HepG2 (cell line): ENCODE measurements around the gene TTC31. TPM values are rescaled to one million over a fixed set of nuclear protein-coding genes. Genes with fewer than 3 reads are reported as not detected.

Experiments used
- CCAR2 ChIP-seq: fragments of 200-400 bp; formaldehyde crosslinking; optimal IDR thresholded peaks from 2 replicates; pipeline ENCODE3; 2018; ENCODE audit warnings: low read depth, mild to moderate bottlenecking, low read length, moderate library complexity
- ETV6 ChIP-seq: sonication (generic); formaldehyde crosslinking; conservative IDR thresholded peaks from 2 replicates; pipeline ENCODE4 v1.4.0; 2020; ENCODE audit warnings: missing genetic modification reagents
- GATAD2A ChIP-seq: IDR thresholded peaks from 2 replicates; pipeline ENCODE4 v1.6.1; 2016
- GPBP1L1 ChIP-seq: sonication (generic); formaldehyde crosslinking; IDR thresholded peaks from 2 replicates; pipeline ENCODE4 v1.5.0; 2020; ENCODE audit warnings: mild to moderate bottlenecking, missing genetic modification reagents
- IKZF5 ChIP-seq: IDR thresholded peaks from 2 replicates; pipeline ENCODE4 v1.6.1; 2018; ENCODE audit warnings: missing genetic modification reagents, mild to moderate bottlenecking, missing compliant biosample characterization
- KAT7 ChIP-seq: IDR thresholded peaks from 2 replicates; pipeline ENCODE4 v1.6.1; 2018; ENCODE audit warnings: borderline replicate concordance, missing compliant biosample characterization
- KDM5A ChIP-seq: fragments of 200-600 bp; sonication (generic); IDR thresholded peaks from 2 replicates; pipeline ENCODE4 v1.7.0; 2018; ENCODE audit warnings: antibody characterized with exemption, mild to moderate bottlenecking, low read length, borderline replicate concordance
- KLF11 ChIP-seq: IDR thresholded peaks from 2 replicates; pipeline ENCODE4 v1.6.1; 2016; ENCODE audit warnings: missing compliant biosample characterization
- NCOA2 ChIP-seq: sonication (generic); formaldehyde crosslinking; IDR thresholded peaks from 2 replicates; pipeline ENCODE4 v1.8.0; 2022; ENCODE audit warnings: inconsistent platforms
- NR2F1 ChIP-seq, 2 experiments: fragments of 450-650 bp in 1 of 2; formaldehyde crosslinking in 1 of 2; IDR thresholded peaks; 2 replicates each; pipeline versions ENCODE4 v1.5.0 to v1.6.1; 2016 to 2020; ENCODE audit warnings: mild to moderate bottlenecking in 1 of 2, missing compliant biosample characterization in 1 of 2, missing genetic modification reagents in 1 of 2, moderate library complexity in 1 of 2
- PLSCR1 ChIP-seq: sonication (generic); formaldehyde crosslinking; IDR thresholded peaks from 2 replicates; pipeline ENCODE4 v1.5.0; 2020; ENCODE audit warnings: missing genetic modification reagents, mild to moderate bottlenecking, borderline replicate concordance
- POLR2G ChIP-seq: fragments of 200-400 bp; formaldehyde crosslinking; IDR thresholded peaks from 2 replicates; pipeline ENCODE4 v1.6.1; 2018; ENCODE audit warnings: mild to moderate bottlenecking, low read depth, low read length, moderate library complexity
- RXRA ChIP-seq: sonication (generic); formaldehyde crosslinking; IDR thresholded peaks from 2 replicates; pipeline ENCODE4 v1.5.1; 2020; ENCODE audit warnings: missing genetic modification reagents
- SALL2 ChIP-seq: sonication (generic); formaldehyde crosslinking; IDR thresholded peaks from 2 replicates; pipeline ENCODE4 v1.8.1; 2023; ENCODE audit warnings: mild to moderate bottlenecking, missing genetic modification reagents, inconsistent platforms
- TCF12 ChIP-seq, 2 experiments: fragments of 450-650 bp in 1 of 2; sonication (generic) in 1 of 2; formaldehyde crosslinking in 1 of 2; IDR thresholded peaks; 2 replicates each; pipeline versions ENCODE4 v1.6.1 to v1.8.0; 2017 to 2022; ENCODE audit warnings: antibody characterized with exemption in 1 of 2, mild to moderate bottlenecking in 1 of 2, missing genetic modification reagents in 1 of 2, moderate library complexity in 1 of 2
- THAP11 ChIP-seq: IDR thresholded peaks from 2 replicates; pipeline ENCODE4 v1.6.1; 2016; ENCODE audit warnings: missing biosample characterization, missing genetic modification reagents
- TMF1 ChIP-seq: sonication (generic); formaldehyde crosslinking; IDR thresholded peaks from 2 replicates; pipeline ENCODE4 v1.8.1; 2022; ENCODE audit warnings: low read depth, missing genetic modification reagents
- ZFP37 ChIP-seq: sonication (generic); formaldehyde crosslinking; IDR thresholded peaks from 2 replicates; pipeline ENCODE4 v1.4.0; 2020; ENCODE audit warnings: missing genetic modification reagents, borderline replicate concordance
- ZNF354B ChIP-seq: sonication (generic); formaldehyde crosslinking; IDR thresholded peaks from 2 replicates; pipeline ENCODE4 v1.8.0; 2022; ENCODE audit warnings: mild to moderate bottlenecking, missing genetic modification reagents
- ZNF557 ChIP-seq: sonication (generic); formaldehyde crosslinking; IDR thresholded peaks from 2 replicates; pipeline ENCODE4 v1.4.0; 2020; ENCODE audit warnings: missing genetic modification reagents
- ZNF564 ChIP-seq: sonication (generic); formaldehyde crosslinking; IDR thresholded peaks from 2 replicates; pipeline ENCODE4 v1.8.1; 2023; ENCODE audit warnings: mild to moderate bottlenecking, missing genetic modification reagents
- ZNF720 ChIP-seq: sonication (generic); formaldehyde crosslinking; IDR thresholded peaks from 2 replicates; pipeline ENCODE4 v1.4.0; 2020; ENCODE audit warnings: missing genetic modification reagents
- ZNF816 ChIP-seq: sonication (generic); formaldehyde crosslinking; IDR thresholded peaks from 2 replicates; pipeline ENCODE4 v1.8.0; 2022; ENCODE audit warnings: missing genetic modification reagents, mild to moderate bottlenecking, borderline replicate concordance
- ZSCAN21 ChIP-seq: sonication (generic); formaldehyde crosslinking; IDR thresholded peaks from 2 replicates; pipeline ENCODE4 v1.8.0; 2022; ENCODE audit warnings: mild to moderate bottlenecking, missing genetic modification reagents, moderate library complexity, borderline replicate concordance
- polyA plus RNA-seq, 8 experiments: library from polyadenylated mRNA; depleted of rRNA in 3 of 8; stranded (reverse) in 7 of 8; unstranded in 1 of 8; fragments of >200 nt; fragmentation: Illumina TruSeq in 4 of 8; extraction: Trizol in 4 of 8; gene quantifications; 2 replicates each; pipeline versions ENCODE4 v1.2.1 to v1.2.3, GENCODE V29; 2011 to 2016; ENCODE audit warnings: low read depth in 4 of 8, missing spikeins in 1 of 8, mixed read lengths in 1 of 8; ENCODE audit not compliant: insufficient read depth in 1 of 8
- total RNA-seq, 5 experiments: library from RNA; depleted of rRNA; stranded (reverse); fragments of >200 nt; fragmentation: Illumina TruSeq; extraction: Trizol; gene quantifications; 2 replicates each; pipeline ENCODE4 v1.2.3, GENCODE V29; 2016; ENCODE audit warnings: low read depth in 1 of 5
- TF ChIP-seq, protein P1 (sequence below): sonication (generic); formaldehyde crosslinking; IDR thresholded peaks from 2 replicates; pipeline ENCODE4 v1.5.0; 2020; ENCODE audit warnings: missing genetic modification reagents, mild to moderate bottlenecking, borderline replicate concordance
- TF ChIP-seq, protein P2 (sequence below): sonication (generic); formaldehyde crosslinking; IDR thresholded peaks from 2 replicates; pipeline ENCODE4 v1.8.0; 2022; ENCODE audit warnings: missing genetic modification reagents, low read depth, mild to moderate bottlenecking, borderline replicate concordance

TTC31 gene
- total and polyA plus RNA-seq, 2 of the 13 experiments (the other 11 are each of a cell fraction or from before 2014, with no cell fraction given) = 28.3 to 39.5 TPM

DNA sequence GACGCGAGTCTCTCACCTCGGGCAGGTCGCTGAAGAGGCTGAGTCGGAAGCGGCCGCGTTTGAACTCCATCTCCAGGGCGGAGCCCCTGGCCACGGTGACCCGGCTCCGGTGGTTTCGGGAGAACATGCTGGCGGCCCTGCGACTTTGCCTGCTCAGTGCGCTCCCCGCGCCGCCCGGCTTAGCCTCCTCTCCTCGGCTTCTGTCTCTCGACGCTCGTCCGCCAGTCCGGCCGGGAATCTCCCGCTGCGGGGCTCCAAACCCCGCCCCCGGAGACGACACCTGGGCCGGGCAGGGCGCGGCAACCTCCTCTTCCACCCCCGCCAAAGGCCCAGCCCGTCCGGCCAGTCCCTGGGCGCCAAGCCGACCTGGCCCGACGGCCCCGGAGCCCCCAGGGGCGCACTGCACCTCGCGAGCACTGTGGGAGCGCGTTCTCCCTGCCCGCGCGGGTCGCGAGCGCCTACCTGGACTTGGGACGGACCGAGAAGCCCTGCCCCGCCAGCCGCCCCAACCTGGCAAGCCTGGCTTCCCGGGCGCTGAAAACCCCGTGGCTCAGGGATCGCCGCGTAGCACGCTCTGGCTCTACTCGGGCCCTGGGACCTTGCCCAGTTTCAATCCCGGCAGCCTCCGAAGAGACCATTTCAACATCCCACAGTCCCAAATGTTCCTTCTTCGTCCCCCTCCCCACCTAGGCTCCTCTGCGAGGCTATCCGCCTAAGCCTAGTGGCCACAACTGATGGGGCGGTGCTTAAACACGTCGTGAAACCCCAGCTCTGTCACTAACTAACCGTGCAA lies 41.0 kb upstream of the TTC31 start, which contains the start of gene RTKN (continued):
- TF ChIP-seq TCF12 (IDR thresholded peaks at IDR 0.05) (no peak), TCF12 (CRISPR knock-in tag; IDR thresholded peaks at IDR 0.05) (peak; percentile 65; the same call in 1 of the 2 replicates), KLF11 (CRISPR knock-in tag) (peak; percentile 94), RXRA (CRISPR knock-in tag) (peak; percentile 83; the same call in 1 of the 2 replicates), ZNF564 (CRISPR knock-in tag) (peak; percentile 37), ZFP37 (peak; percentile 71; the same call in 1 of the 2 replicates), CCAR2 (no peak), TMF1 (peak; percentile 31; the same call in 1 of the 2 replicates), SALL2 (CRISPR knock-in tag) (peak; percentile 73), NCOA2 (CRISPR knock-in tag) (no peak), GPBP1L1 (CRISPR knock-in tag) (no peak), IKZF5 (CRISPR knock-in tag) (peak; percentile 80), ETV6 (CRISPR knock-in tag) (peak; percentile 51; the same call in 1 of the 2 replicates), ZSCAN21 (CRISPR knock-in tag) (peak; percentile 88), ZNF816 (CRISPR knock-in tag) (peak; percentile 75), ZNF354B (CRISPR knock-in tag) (0 out of 2 replicates have a peak, but pooled peaks have one; percentile 43), ZNF720 (CRISPR knock-in tag) (no peak), KDM5A (peak; percentile 51), NR2F1 (CRISPR knock-in tag; IDR thresholded peaks at IDR 0.05) (no peak), THAP11 (peak; percentile 76), KAT7 (CRISPR knock-in tag) (peak; percentile 13; the same call in 1 of the 2 replicates), ZNF557 (CRISPR knock-in tag) (peak; percentile 73; the same call in 1 of the 2 replicates), GATAD2A (CRISPR knock-in tag) (peak; percentile 78), POLR2G (peak; percentile 99), PLSCR1 (CRISPR knock-in tag) (peak; percentile 92)
- TF ChIP-seq, protein P1, sequence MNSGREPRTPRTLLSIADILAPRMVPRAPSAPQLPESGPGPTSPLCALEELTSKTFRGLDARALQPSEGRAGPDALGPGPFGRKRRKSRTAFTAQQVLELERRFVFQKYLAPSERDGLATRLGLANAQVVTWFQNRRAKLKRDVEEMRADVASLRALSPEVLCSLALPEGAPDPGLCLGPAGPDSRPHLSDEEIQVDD (CRISPR knock-in tag) = no peak
- TF ChIP-seq, protein P2, sequence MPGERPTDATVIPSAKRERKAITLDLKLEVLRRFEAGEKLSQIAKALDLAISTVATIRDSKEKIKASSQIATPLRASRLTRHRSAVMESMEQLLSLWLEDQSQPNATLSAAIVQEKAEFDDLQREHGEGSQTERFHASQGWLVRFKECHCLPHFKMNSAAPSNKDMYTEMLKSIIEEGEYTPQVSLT (CRISPR knock-in tag) = no peak
